ENCODE results near the gene PACS2.

PACS2 gene

DNA sequence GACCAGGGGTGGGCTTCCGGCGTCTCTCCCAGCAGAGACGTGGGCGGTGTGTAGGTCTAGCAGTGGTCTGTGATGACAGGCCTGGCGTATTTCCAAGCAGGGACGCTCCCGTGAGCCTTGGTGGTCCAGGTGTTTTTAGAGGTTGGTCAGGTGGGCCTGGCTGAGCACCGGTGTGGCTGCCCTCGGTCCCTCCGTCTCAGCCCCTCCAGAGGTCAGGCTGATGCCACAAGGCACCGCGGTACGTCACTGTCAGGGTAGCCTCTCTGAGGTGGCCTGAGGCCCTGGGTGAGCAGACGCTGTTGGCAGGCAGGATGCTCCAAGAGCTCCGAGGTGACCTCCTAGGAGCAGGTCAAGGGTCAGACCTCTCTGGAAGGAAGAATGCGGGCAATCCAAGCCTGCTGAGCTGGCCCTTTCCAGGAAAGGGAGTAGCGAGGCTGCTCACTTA lies 118.6 kb downstream of the PACS2 start:
- DNase-seq (ENCODE audit: insufficient read length, low spot score) (no peak), FAIRE-seq (no peak)

GRCh38 chr14:105436402-105436801 lies 121.9 kb downstream of the PACS2 start:
- DNase-seq (ENCODE audit: insufficient read length, low spot score) (no peak), FAIRE-seq (no peak)

DNA sequence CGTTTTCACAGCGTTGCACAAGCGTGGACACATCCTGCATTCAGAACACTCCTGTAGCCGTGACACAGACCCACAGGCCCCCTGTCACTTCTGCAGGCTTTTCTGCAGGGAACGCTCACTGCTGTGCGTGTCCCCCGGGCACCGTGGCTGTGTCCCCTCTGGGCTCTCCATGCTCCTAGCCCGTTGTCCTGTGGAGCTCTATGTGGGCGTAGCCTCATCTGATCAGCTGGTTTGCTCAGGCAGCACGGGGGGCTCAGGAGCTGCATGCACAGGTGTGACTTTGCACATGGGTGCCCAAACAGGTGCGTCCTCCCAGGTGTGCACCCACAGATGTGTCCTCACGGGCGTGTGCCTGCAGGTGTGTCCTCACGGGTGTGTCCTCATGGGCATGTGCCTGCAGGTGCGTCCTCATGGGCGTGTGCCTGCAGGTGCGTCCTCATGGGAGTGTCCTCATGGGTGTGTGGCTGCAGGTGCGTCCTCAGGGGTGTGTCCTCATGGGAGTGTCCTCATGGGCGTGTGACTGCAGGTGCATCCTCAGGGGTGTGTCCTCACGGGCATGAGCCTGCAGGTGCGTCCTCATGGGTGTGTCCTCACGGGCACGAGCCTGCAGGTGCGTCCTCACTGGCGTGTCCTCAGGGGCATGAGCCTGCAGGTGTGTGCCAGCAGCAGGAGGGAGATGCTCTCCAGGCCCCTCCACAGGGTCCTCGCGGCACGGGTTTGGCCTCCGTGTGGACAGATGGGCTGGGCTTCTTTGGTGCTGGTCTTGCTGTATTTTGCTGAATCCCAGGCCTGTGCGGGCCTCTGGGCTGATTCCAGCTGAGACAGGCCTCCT lies 122.6 kb downstream of the PACS2 start:
- FAIRE-seq (no peak), DNase-seq (ENCODE audit: insufficient read length, low spot score) (no peak)

DNA sequence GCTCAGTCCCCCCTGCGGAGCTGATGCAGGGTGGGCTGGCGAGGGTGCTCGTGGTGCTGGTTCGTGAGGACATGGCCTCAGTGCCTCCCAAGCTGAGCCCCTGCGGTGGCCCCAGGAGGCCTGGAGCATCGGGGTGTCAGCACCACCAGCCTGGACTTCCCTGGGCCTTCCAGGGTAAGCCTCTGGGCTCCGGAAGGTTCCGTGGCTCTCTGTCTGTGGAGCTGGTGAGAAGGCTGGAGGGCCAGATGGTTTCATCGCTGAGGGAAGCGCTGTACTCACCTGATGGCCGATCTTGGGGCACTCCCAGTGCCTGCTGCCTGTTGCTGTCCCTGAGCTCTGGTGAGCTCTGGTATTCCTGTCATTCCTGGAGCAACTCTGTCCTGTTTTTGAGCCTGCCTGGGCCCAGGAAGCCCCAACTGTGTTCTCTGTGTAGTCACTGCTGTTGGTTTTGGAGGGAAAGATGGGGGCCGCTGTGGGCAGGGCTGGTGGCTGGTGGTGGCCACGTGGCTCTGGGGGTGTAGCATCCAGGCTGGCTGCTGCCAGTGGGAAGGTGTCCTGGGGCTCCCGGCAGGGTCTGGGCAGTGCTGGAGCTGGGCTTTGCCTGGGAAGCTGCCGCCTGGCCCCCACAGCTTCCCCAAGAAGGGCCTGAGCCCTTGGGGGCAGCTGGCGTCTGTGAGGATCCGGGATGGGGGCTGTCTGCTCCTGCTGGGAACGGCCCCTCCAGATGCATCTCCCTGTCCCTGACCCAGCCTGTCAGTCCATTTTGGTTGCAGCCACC lies 123.4 kb downstream of the PACS2 start:
- FAIRE-seq, result no peak
- no peak for DNase-seq (ENCODE audit: insufficient read length, low spot score)

GRCh38 chr14:105439179-105439578 lies 124.6 kb downstream of the PACS2 start:
- DNase-seq (ENCODE audit: insufficient read length, low spot score) (no peak), FAIRE-seq (no peak)

GRCh38 chr14:105439710-105440553 lies 125.4 kb downstream of the PACS2 start:
- DNase-seq (ENCODE audit: insufficient read length, low spot score) (no peak), FAIRE-seq (no peak)

- no peak for DNase-seq (ENCODE audit: insufficient read length, low spot score)
- no peak for FAIRE-seq
These were observed 126.0 kb downstream of the PACS2 start for GRCh38 chr14:105440554-105440900.

GRCh38 chr14:105440992-105441391 lies 126.4 kb downstream of the PACS2 start:
- FAIRE-seq, result no peak

GRCh38 chr14:105442125-105442524 lies 127.6 kb downstream of the PACS2 start:
- DNase-seq (ENCODE audit: insufficient read length, low spot score) (no peak), FAIRE-seq (no peak)

More at GRCh38 chr14:105440992-105441391, 126.4 kb downstream of the PACS2 start:
- DNase-seq (ENCODE audit: insufficient read length, low spot score), result no peak

DNA sequence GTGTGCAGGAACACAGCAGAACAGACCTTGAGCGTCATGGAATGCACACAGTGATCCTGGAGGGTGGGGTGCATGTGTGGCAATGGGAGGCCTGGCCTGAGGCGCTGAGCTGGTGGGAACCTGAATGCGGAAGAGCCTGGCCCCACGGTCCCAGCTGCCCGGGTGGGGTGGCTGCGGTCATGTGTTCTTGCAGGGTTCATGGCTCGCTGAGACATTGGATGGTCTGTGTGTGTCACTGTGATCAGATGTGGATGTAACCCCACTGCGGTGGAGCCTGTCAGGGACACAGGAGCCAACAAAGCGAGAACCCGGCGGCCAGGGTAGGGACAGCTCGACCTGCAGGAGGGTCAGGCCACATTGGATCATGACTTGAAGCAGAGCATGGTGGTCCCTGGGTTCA lies 128.3 kb downstream of the PACS2 start:
- no peak for DNase-seq (ENCODE audit: insufficient read length, low spot score)
- no peak for FAIRE-seq

GRCh38 chr14:105444859-105445258 lies 130.3 kb downstream of the PACS2 start:
- DNase-seq (ENCODE audit: insufficient read length, low spot score) (no peak), FAIRE-seq (no peak)

GRCh38 chr14:105445290-105445689 lies 130.7 kb downstream of the PACS2 start:
- DNase-seq (ENCODE audit: insufficient read length, low spot score) (no peak), FAIRE-seq (no peak)

GRCh38 chr14:105445901-105446845 lies 131.6 kb downstream of the PACS2 start:
- DNase-seq (ENCODE audit: insufficient read length, low spot score), result no peak
- FAIRE-seq, result no peak

GRCh38 chr14:105446971-105447370 lies 132.4 kb downstream of the PACS2 start:
- no peak for DNase-seq (ENCODE audit: insufficient read length, low spot score)
- no peak for FAIRE-seq
